ENCODE data around the gene TUBGCP6.

DNA sequence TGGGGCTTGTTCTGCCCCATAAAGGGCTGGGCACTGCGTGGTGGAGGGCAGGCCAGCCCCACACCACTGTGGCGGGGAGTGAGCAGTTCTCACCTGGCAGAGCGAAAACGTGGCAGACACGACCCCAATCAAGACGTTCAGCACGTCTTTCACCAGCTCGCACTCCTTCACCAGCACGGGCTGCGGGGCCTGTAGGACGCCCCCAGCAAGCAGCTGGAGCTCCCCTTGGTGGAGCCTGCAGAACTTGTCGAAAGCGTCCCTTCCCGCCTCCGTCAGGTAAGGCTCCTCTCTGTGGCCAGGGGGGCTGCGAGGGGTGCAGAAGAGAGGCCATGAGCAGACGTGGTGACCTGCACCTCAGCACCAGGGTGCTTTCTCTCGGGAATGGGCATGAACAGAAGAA, 11.6 kb downstream of the TUBGCP6 start:
- TF ChIP-seq TAF1 (IDR thresholded peaks at IDR 0.05; ENCODE audit: low read depth, low read length) (no peak), POLR2AphosphoS5 (IDR thresholded peaks at IDR 0.05; ENCODE audit: low read depth, low read length) (no peak)
